Upper lobe of right lung (tissue), 1 donor: ENCODE measurements around the gene CAMK2G. TPM values are rescaled to one million over a fixed set of nuclear protein-coding genes. Genes with fewer than 3 reads are reported as not detected.

Experiments used
- ATAC-seq: fragments of 200-7000 bp; cut with Tn5 transposase; one replicate; pipeline ENCODE4 v1.9.1; 2020; ENCODE audit warnings: mild to moderate bottlenecking, moderate library complexity
- DNase-seq: peaks from one replicate; pipeline ENCODE4 v3.0.0-alpha.2; 2020
- H3K27ac ChIP-seq: fragments of 200-600 bp; one replicate; pipeline ENCODE4 v1.8.0; 2022
- H3K27me3 ChIP-seq: fragments of 200-600 bp; one replicate; pipeline ENCODE4 v1.8.0; 2022; ENCODE audit warnings: mild to moderate bottlenecking
- H3K36me3 ChIP-seq: fragments of 200-600 bp; one replicate; pipeline ENCODE4 v1.8.0; 2022
- H3K4me1 ChIP-seq: fragments of 200-600 bp; one replicate; pipeline ENCODE4 v1.8.0; 2022
- H3K4me3 ChIP-seq: fragments of 200-600 bp; one replicate; pipeline ENCODE4 v1.8.0; 2022; ENCODE audit warnings: mild to moderate bottlenecking
- H3K9me3 ChIP-seq: fragments of 200-600 bp; one replicate; pipeline ENCODE4 v1.8.0; 2022
- intact Hi-C: fragments of 100-400 bp; cut with DNase I; formaldehyde crosslinking; loops from one replicate; pipeline ENCODE4 v1.11.0; 2022
- total RNA-seq: library from RNA; stranded (reverse); fragmentation: NEBNext Ultra II Directional; extraction: Animal tissue kit (Norgen Biotek cat#: 25700); gene quantifications from one replicate; pipeline ENCODE4 v1.2.1, GENCODE V29; 2021
- TF ChIP-seq, protein P1 (sequence below): fragments of 200-600 bp; IDR thresholded peaks from one replicate; pipeline ENCODE4 v1.8.0; 2022; ENCODE audit warnings: antibody characterized with exemption
- donor health status: DM: no; HTN: yes; CAD: no; lungs with severe emphysema.

Gene CAMK2G
- total RNA-seq, 1 donor from 2014 or later = 36.2 TPM

DNA sequence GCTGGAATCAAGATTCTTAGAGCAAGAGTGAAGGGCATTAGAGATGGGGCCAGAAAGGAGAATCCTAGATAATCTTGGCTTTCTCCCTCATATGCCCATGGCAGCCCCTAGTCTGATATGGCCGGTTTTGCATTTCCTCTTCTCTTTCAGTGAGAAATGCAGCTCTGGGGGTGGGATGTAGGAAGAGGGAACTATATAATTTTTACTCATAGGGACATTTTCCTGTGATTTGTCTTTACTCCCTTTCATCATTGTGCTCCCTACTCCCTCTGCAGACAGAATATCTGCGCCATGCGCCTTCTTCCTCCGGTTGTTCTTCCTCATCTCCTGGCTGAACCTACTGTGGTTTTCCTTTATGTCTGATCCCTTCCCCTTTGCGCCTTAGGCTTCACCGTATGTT lies 109.3 kb downstream of the CAMK2G start:
- DNase-seq (no peak), ATAC-seq (no peak)
- Histone ChIP-seq H3K27ac (no peak overlapping the region), H3K4me3 (no peak overlapping the region), H3K4me1 (peaks cover 3% of the 10 kb centered on the region), H3K36me3 (peaks cover 100% of the 10 kb centered on the region), H3K9me3 (no peaks in the 10 kb centered on the region), H3K27me3 (no peaks in the 10 kb centered on the region)
- TF ChIP-seq, protein P1, sequence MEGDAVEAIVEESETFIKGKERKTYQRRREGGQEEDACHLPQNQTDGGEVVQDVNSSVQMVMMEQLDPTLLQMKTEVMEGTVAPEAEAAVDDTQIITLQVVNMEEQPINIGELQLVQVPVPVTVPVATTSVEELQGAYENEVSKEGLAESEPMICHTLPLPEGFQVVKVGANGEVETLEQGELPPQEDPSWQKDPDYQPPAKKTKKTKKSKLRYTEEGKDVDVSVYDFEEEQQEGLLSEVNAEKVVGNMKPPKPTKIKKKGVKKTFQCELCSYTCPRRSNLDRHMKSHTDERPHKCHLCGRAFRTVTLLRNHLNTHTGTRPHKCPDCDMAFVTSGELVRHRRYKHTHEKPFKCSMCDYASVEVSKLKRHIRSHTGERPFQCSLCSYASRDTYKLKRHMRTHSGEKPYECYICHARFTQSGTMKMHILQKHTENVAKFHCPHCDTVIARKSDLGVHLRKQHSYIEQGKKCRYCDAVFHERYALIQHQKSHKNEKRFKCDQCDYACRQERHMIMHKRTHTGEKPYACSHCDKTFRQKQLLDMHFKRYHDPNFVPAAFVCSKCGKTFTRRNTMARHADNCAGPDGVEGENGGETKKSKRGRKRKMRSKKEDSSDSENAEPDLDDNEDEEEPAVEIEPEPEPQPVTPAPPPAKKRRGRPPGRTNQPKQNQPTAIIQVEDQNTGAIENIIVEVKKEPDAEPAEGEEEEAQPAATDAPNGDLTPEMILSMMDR = no peak
- intact Hi-C loops = no loop called here

DNA sequence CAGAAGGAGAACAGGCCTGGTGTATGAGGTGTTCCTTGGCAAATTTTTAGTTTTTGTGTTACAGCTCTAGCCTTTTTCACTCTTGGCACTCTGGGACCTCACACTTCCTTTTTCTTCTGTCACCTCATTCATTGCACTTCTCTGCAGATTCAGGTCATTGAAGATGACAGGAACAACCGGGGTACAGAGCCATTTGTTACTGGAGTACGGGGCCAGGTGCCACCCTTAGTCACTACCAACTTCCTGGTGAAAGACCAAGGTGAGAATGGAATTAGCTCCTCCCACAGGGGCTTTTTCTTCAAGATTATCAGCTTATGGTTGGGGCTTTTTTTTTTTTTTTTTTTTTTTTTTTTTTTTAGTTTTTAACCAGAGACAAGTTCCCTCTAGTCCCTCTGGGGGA lies 111.0 kb downstream of the CAMK2G start:
- H3K36me3 ChIP-seq = peaks cover 90% of the 10 kb centered on the region
- H3K27ac ChIP-seq = no peak overlapping the region
- TF ChIP-seq, protein P1 = no peak
- H3K27me3 ChIP-seq = no peaks in the 10 kb centered on the region
- H3K4me3 ChIP-seq = no peak overlapping the region
- no peak for ATAC-seq
- H3K9me3 ChIP-seq = no peaks in the 10 kb centered on the region
- peaks cover 6% of the 10 kb centered on the region for H3K4me1 ChIP-seq
- DNase-seq = no peak
- intact Hi-C loops = no loop called here

DNA sequence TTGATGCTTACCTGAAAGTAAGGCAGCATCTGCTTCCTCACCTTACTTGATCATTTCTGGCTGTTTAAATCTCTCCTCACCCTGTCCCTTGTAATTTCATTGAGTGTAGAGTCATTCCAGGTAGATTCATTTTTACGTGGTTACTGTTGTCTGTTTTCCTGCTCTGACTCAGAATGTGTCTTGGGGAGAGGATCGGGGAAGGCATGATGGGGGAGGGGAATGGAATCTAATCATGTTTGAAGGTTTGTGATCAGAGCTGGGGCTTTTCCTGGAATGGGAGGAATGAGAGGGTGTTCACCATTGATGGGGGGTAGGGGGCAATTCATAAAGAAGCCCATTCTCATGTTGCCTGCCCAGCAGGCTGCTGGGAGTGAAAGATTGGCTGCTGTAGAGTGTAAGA lies 111.4 kb downstream of the CAMK2G start:
- ATAC-seq = no peak
- TF ChIP-seq, protein P1 = no peak
- H3K27me3 ChIP-seq = no peaks in the 10 kb centered on the region
- intact Hi-C loops = no loop called here
- DNase-seq = no peak
- H3K27ac ChIP-seq = no peak overlapping the region
- no peaks in the 10 kb centered on the region for H3K9me3 ChIP-seq
- H3K4me3 ChIP-seq = no peak overlapping the region
- peaks cover 85% of the 10 kb centered on the region for H3K36me3 ChIP-seq
- peaks cover 6% of the 10 kb centered on the region for H3K4me1 ChIP-seq

Other genes with a start within 250 kb of the CAMK2G start
- gene MYOZ1, start 233.1 kb downstream of the CAMK2G start, total RNA-seq = 5.2 TPM
- gene SYNPO2L, start 218.5 kb downstream of the CAMK2G start, total RNA-seq = 5.9 TPM
- 9.8 TPM for gene AGAP5, start 176.4 kb downstream of the CAMK2G start, total RNA-seq
- gene SEC24C, start 130.2 kb downstream of the CAMK2G start, total RNA-seq = 71.0 TPM
- 19.4 TPM for gene CHCHD1, start 92.5 kb downstream of the CAMK2G start, total RNA-seq
- gene ZSWIM8, start 88.9 kb downstream of the CAMK2G start, total RNA-seq = 117 TPM
- 35.0 TPM for gene NDST2, start 63.0 kb downstream of the CAMK2G start, total RNA-seq
- 16.8 TPM for gene PLAU, start 36.6 kb upstream of the CAMK2G start, total RNA-seq
- 148 TPM for gene VCL, start 123.6 kb upstream of the CAMK2G start, total RNA-seq